Measurements from ENCODE around the gene FTSJ3.
"Not testable (repeated sequence)": the region's sequence is repeated elsewhere in the genome, so short reads cannot be mapped to it uniquely, and the experiment has no call there.

Gene FTSJ3

GRCh38 chr17:63827002-63827800, at the start of gene FTSJ3, which contains the start of gene PSMC5:
Gene FTSJ3, minus strand, starts transcription at chr17:63827663. Its CDS starts 761 bp downstream, at chr17:63826902.
Gene PSMC5, plus strand, starts transcription at chr17:63827431. Its CDS starts 60 bp downstream, at chr17:63827491.
- DNase-seq, result peak; percentile 96 to 97

GRCh38 chr17:63874693-63875092, 47.2 kb upstream of the FTSJ3 start:
- not testable (repeated sequence) for DNase-seq

- DNase-seq, result not testable (repeated sequence)
These were observed 46.7 kb upstream of the FTSJ3 start for GRCh38 chr17:63874061-63874626.

- not testable (repeated sequence) for DNase-seq
These were observed 46.1 kb upstream of the FTSJ3 start, which contains the start of gene CSH2 for GRCh38 chr17:63873577-63873976. Gene CSH2, minus strand, starts transcription at chr17:63873677. Its CDS starts 63 bp downstream, at chr17:63873614.

GRCh38 chr17:63871646-63872365, 44.3 kb upstream of the FTSJ3 start:
- DNase-seq, result not testable (repeated sequence)

- DNase-seq, result not testable (repeated sequence)
These were observed 42.8 kb upstream of the FTSJ3 start for GRCh38 chr17:63870292-63870665.

GRCh38 chr17:63869491-63870291, 42.2 kb upstream of the FTSJ3 start:
- DNase-seq, result not testable (repeated sequence)

- DNase-seq, result not testable (repeated sequence)
These were observed 39.2 kb upstream of the FTSJ3 start for GRCh38 chr17:63866625-63867024.

GRCh38 chr17:63859257-63859656, 31.8 kb upstream of the FTSJ3 start:
- DNase-seq, result no peak

- not testable (repeated sequence) for DNase-seq
These were observed 29.0 kb upstream of the FTSJ3 start for GRCh38 chr17:63856425-63856824.

GRCh38 chr17:63855185-63855584, 27.7 kb upstream of the FTSJ3 start:
- DNase-seq, result no peak

- DNase-seq, result no peak
These were observed 27.2 kb upstream of the FTSJ3 start for GRCh38 chr17:63854709-63855108.

- DNase-seq, result no peak
These were observed 25.8 kb upstream of the FTSJ3 start for GRCh38 chr17:63853260-63853659.

GRCh38 chr17:63850401-63850800, 22.9 kb upstream of the FTSJ3 start:
- no peak for DNase-seq

- DNase-seq, result peak; percentile 98 to 99
These were observed 21.6 kb upstream of the FTSJ3 start for GRCh38 chr17:63848834-63849689.

- DNase-seq, result no peak
These were observed 20.2 kb upstream of the FTSJ3 start for GRCh38 chr17:63847525-63848249.

GRCh38 chr17:63845509-63845908, 18.0 kb upstream of the FTSJ3 start:
- no peak for DNase-seq

GRCh38 chr17:63843910-63844677, 16.6 kb upstream of the FTSJ3 start:
- no peak for DNase-seq

GRCh38 chr17:63843387-63843888, 16.0 kb upstream of the FTSJ3 start:
- peak in 1 of 2 experiments; percentile 40 for DNase-seq
